ENCODE data around the gene KCNK15. TPM values are rescaled to one million over a fixed set of nuclear protein-coding genes. Genes with fewer than 3 reads are reported as not detected.

The KCNK15 gene
- total and polyA plus RNA-seq, 2 donors (not counting 1 experiment from before 2014, with no cell fraction given): 0.17 TPM; not detected in 1

GRCh38 chr20:44703956-44704488 lies 41.6 kb upstream of the KCNK15 start:
- intact Hi-C loops (cut with micrococcal nuclease): no loop called here
- H3K4me3 Mint-ChIP-seq: no peak overlapping the region
- DNase-seq (no peak), ATAC-seq (ENCODE audit: low read depth) (no peak)
- Histone ChIP-seq H2AFZ (ENCODE audit: insufficient read depth, low read depth, low read length, poor library complexity, severe bottlenecking) (no peak overlapping the region), H3K4me3 (ENCODE audit: control extremely low read depth in 1 of 5, extremely low read depth in 1 of 5, insufficient read depth in 1 of 5, low read depth in 2 of 5, low read length in 4 of 5) (no peak overlapping the region), H3K4me1 (ENCODE audit: control insufficient read depth in 2 of 2, insufficient read depth in 2 of 2, low read length in 2 of 2) (peaks cover 7 to 11% of the 10 kb centered on the region in 2 donors), H3K4me2 (replicated peaks; ENCODE audit: low read depth, low read length, poor library complexity, severe bottlenecking) (no peak overlapping the region), H3K79me2 (ENCODE audit: control insufficient read depth, insufficient read depth, low read length) (no peaks in the 10 kb centered on the region), H3K27me3 (replicated peaks in 1 of 4; ENCODE audit: control extremely low read depth in 1 of 4, control insufficient read depth in 3 of 4, insufficient read depth in 4 of 4, low read length in 3 of 4) (peaks cover 0 to 7% (median 0%) of the 10 kb centered on the region in 4 experiments), H3K9me3 (ENCODE audit: control extremely low read depth in 1 of 3, control insufficient read depth in 2 of 3, insufficient read depth in 1 of 3, low read length in 2 of 3) (no peaks in the 10 kb centered on the region), H3K9ac (ENCODE audit: low read length) (no peak overlapping the region), H3K27ac (ENCODE audit: low read length in 2 of 2) (no peak overlapping the region), H4K20me1 (ENCODE audit: control insufficient read depth, insufficient read depth, low read length, poor library complexity, severe bottlenecking) (no peaks in the 10 kb centered on the region), H3K36me3 (replicated peaks in 1 of 2; ENCODE audit: control extremely low read depth in 1 of 2, control insufficient read depth in 1 of 2, extremely low read depth in 1 of 2, insufficient read depth in 2 of 2, low read length in 1 of 2) (no peaks in the 10 kb centered on the region)
- H3K27ac Mint-ChIP-seq: no peak overlapping the region
- ChIA-PET POLR2A (no interaction called here), CTCF (no interaction called here)
- TF ChIP-seq EZH2 (IDR thresholded peaks at IDR 0.05; ENCODE audit: borderline replicate concordance, insufficient read depth, low read depth, low read length, poor library complexity, severe bottlenecking) (no peak), CTCF (IDR thresholded peaks at IDR 0.05) (no peak)
- H3K4me1 Mint-ChIP-seq: peaks cover 16% of the 10 kb centered on the region
- H3K9me3 Mint-ChIP-seq (ENCODE audit: insufficient read depth): no peaks in the 10 kb centered on the region
- 100% methylated on average over 7 of the region's 9 CpGs for WGBS (ENCODE audit: insufficient coverage)
- peaks cover 5% of the 10 kb centered on the region for H3K27me3 Mint-ChIP-seq

GRCh38 chr20:44704551-44704971 lies 41.1 kb upstream of the KCNK15 start:
- peaks cover 7 to 11% of the 10 kb centered on the region in 2 donors for H3K4me1 ChIP-seq (ENCODE audit: control insufficient read depth in 2 of 2, insufficient read depth in 2 of 2, low read length in 2 of 2)
- intact Hi-C loops (cut with micrococcal nuclease): no loop called here
- no peak overlapping the region for H3K4me3 ChIP-seq (ENCODE audit: control extremely low read depth in 1 of 5, extremely low read depth in 1 of 5, insufficient read depth in 1 of 5, low read depth in 2 of 5, low read length in 4 of 5)
- ChIA-PET POLR2A (no interaction called here), CTCF (interaction anchor here (1.3 kb wide), 1 partner anchor 19 kb away, joined by 3 read pairs; no protein-coding TSS in a partner anchor)
- H2AFZ ChIP-seq (ENCODE audit: insufficient read depth, low read depth, low read length, poor library complexity, severe bottlenecking): no peak overlapping the region
- Mint-ChIP-seq H3K27me3 (peaks cover 5% of the 10 kb centered on the region), H3K9me3 (ENCODE audit: insufficient read depth) (no peaks in the 10 kb centered on the region), H3K4me3 (no peak overlapping the region), H3K27ac (no peak overlapping the region), H3K4me1 (peaks cover 16% of the 10 kb centered on the region)
- H3K36me3 ChIP-seq (replicated peaks in 1 of 2; ENCODE audit: control extremely low read depth in 1 of 2, control insufficient read depth in 1 of 2, extremely low read depth in 1 of 2, insufficient read depth in 2 of 2, low read length in 1 of 2): no peaks in the 10 kb centered on the region
- 62% methylated on average over 2 of the region's 4 CpGs for WGBS (ENCODE audit: insufficient coverage)
- TF ChIP-seq EZH2 (IDR thresholded peaks at IDR 0.05; ENCODE audit: borderline replicate concordance, insufficient read depth, low read depth, low read length, poor library complexity, severe bottlenecking) (no peak), CTCF (IDR thresholded peaks at IDR 0.05) (no peak)
- ATAC-seq (ENCODE audit: low read depth) (no peak), DNase-seq (no peak)
- H3K27ac ChIP-seq (ENCODE audit: low read length in 2 of 2): no peak overlapping the region
- no peaks in the 10 kb centered on the region for H3K9me3 ChIP-seq (ENCODE audit: control extremely low read depth in 1 of 3, control insufficient read depth in 2 of 3, insufficient read depth in 1 of 3, low read length in 2 of 3)
- H4K20me1 ChIP-seq (ENCODE audit: control insufficient read depth, insufficient read depth, low read length, poor library complexity, severe bottlenecking): no peaks in the 10 kb centered on the region
- H3K9ac ChIP-seq (ENCODE audit: low read length): no peak overlapping the region
- no peaks in the 10 kb centered on the region for H3K79me2 ChIP-seq (ENCODE audit: control insufficient read depth, insufficient read depth, low read length)
- peaks cover 0 to 7% (median 0%) of the 10 kb centered on the region in 4 experiments for H3K27me3 ChIP-seq (replicated peaks in 1 of 4; ENCODE audit: control extremely low read depth in 1 of 4, control insufficient read depth in 3 of 4, insufficient read depth in 4 of 4, low read length in 3 of 4)
- H3K4me2 ChIP-seq (replicated peaks; ENCODE audit: low read depth, low read length, poor library complexity, severe bottlenecking): no peak overlapping the region
